Breast epithelium (tissue), 4 donors: ENCODE results near the gene MACROD1. TPM values are rescaled to one million over a fixed set of nuclear protein-coding genes. Genes with fewer than 3 reads are reported as not detected.
"Not testable (repeated sequence)": the region's sequence is repeated elsewhere in the genome, so short reads cannot be mapped to it uniquely, and the experiment has no call there.

Experiments used
- DNase-seq, 2 donors: peaks; one replicate each; pipeline ENCODE4 v3.0.0-alpha.2; 2019; ENCODE audit warnings: low spot score in 2 of 2
- H3K27ac ChIP-seq, 2 donors: fragments of 200-600 bp; sonication (generic) in 1 of 2; one replicate each; pipeline ENCODE4 v1.5.1; 2016 to 2019; ENCODE audit warnings: mild to moderate bottlenecking in 1 of 2
- H3K27me3 ChIP-seq, 2 donors: fragments of 200-600 bp; sonication (generic) in 1 of 2; one replicate each; pipeline versions ENCODE4 v1.5.1 to v1.6.0; 2017 to 2019; ENCODE audit warnings: control low read depth in 1 of 2, mild to moderate bottlenecking in 1 of 2
- H3K36me3 ChIP-seq: fragments of 200-600 bp; one replicate; pipeline ENCODE4 v1.5.1; 2019
- H3K4me1 ChIP-seq, 2 donors: fragments of 200-600 bp; sonication (generic); one replicate each; pipeline ENCODE4 v1.5.1; 2016 to 2019; ENCODE audit warnings: control low read depth in 1 of 2
- H3K4me3 ChIP-seq, 3 donors: fragments of 200-600 bp; sonication (generic); 1 replicate in 2 of 3; 2 replicates in 1 of 3; pipeline ENCODE4 v1.5.1; 2016 to 2019; ENCODE audit warnings: mild to moderate bottlenecking in 3 of 3, moderate library complexity in 2 of 3
- H3K9me3 ChIP-seq, 2 donors: fragments of 200-600 bp; sonication (generic) in 1 of 2; one replicate each; pipeline ENCODE4 v1.5.1; 2016 to 2019; ENCODE audit warnings: control low read depth in 1 of 2
- CTCF ChIP-seq, 3 donors: fragments of 450-650 bp; IDR thresholded peaks; one replicate each; pipeline ENCODE4 v1.5.1; 2016 to 2017; ENCODE audit warnings: antibody characterized with exemption in 3 of 3, mild to moderate bottlenecking in 3 of 3, moderate library complexity in 3 of 3
- POLR2A ChIP-seq: fragments of 450-650 bp; IDR thresholded peaks from one replicate; pipeline ENCODE4 v1.6.1; 2016; ENCODE audit warnings: antibody characterized with exemption, mild to moderate bottlenecking, moderate library complexity
- POLR2AphosphoS5 ChIP-seq, 3 donors: sonication (generic); formaldehyde crosslinking; IDR thresholded peaks; one replicate each; pipeline ENCODE4 v1.6.1; 2017; ENCODE audit warnings: antibody characterized with exemption in 3 of 3
- intact Hi-C: fragments of 100-400 bp; cut with DNase I; formaldehyde crosslinking; loops from one replicate; pipeline ENCODE4 v1.15.1; 2023; ENCODE audit warnings: low total_unique reads
- total RNA-seq, 3 donors: library from RNA; depleted of rRNA; stranded (reverse); fragments of >200 nt; gene quantifications; one replicate each; pipeline ENCODE4 v1.1.0, GENCODE V29; 2016

Gene MACROD1
- total RNA-seq, 3 donors from 2014 or later, result 19.7 to 113 (median 40.3) TPM

GRCh38 chr11:63969461-63969860 lies 196.5 kb downstream of the MACROD1 start:
- Histone ChIP-seq H3K4me3 (no peak overlapping the region), H3K36me3 (no peaks in the 10 kb centered on the region), H3K4me1 (no peaks in the 10 kb centered on the region), H3K27me3 (no peaks in the 10 kb centered on the region), H3K9me3 (no peaks in the 10 kb centered on the region), H3K27ac (no peak overlapping the region)
- TF ChIP-seq POLR2AphosphoS5 (IDR thresholded peaks at IDR 0.05), result no peak
- DNase-seq, result no peak
- intact Hi-C loops, result no loop called here

GRCh38 chr11:63966444-63966843 lies 199.5 kb downstream of the MACROD1 start:
- H3K4me1 ChIP-seq, result no peaks in the 10 kb centered on the region
- no peak for DNase-seq
- no peak overlapping the region for H3K27ac ChIP-seq
- H3K9me3 ChIP-seq, result no peaks in the 10 kb centered on the region
- H3K27me3 ChIP-seq, result no peaks in the 10 kb centered on the region
- no peaks in the 10 kb centered on the region for H3K36me3 ChIP-seq
- intact Hi-C loops, result no loop called here
- no peak for TF ChIP-seq CTCF (IDR thresholded peaks at IDR 0.05)
- TF ChIP-seq POLR2AphosphoS5 (IDR thresholded peaks at IDR 0.05), result no peak
- no peak for TF ChIP-seq POLR2A
- no peak overlapping the region for H3K4me3 ChIP-seq

- H3K4me1 ChIP-seq, result not testable (repeated sequence)
Measured at GRCh38 chr11:63963895-63964294, 202.0 kb downstream of the MACROD1 start.

GRCh38 chr11:63961608-63962412 lies 204.1 kb downstream of the MACROD1 start:
- peak in 1 of 2 donors; percentile 73 for DNase-seq
- no peaks in the 10 kb centered on the region for H3K36me3 ChIP-seq
- TF ChIP-seq POLR2A (no peak), POLR2AphosphoS5 (IDR thresholded peaks at IDR 0.05) (no peak), CTCF (IDR thresholded peaks at IDR 0.05) (no peak)
- no peaks in the 10 kb centered on the region for H3K4me1 ChIP-seq
- intact Hi-C loops, result no loop called here
- peak overlapping the region; percentile 9 to 13 for H3K27ac ChIP-seq
- H3K4me3 ChIP-seq, result no peak overlapping the region
- no peaks in the 10 kb centered on the region for H3K27me3 ChIP-seq
- no peaks in the 10 kb centered on the region for H3K9me3 ChIP-seq

More at GRCh38 chr11:63963895-63964294, 202.0 kb downstream of the MACROD1 start:
- intact Hi-C loops, H3K36me3 ChIP-seq, H3K9me3 ChIP-seq, H3K27ac ChIP-seq, DNase-seq, H3K27me3 ChIP-seq, H3K4me3 ChIP-seq: not testable (repeated sequence)

- Histone ChIP-seq H3K4me1 (no peaks in the 10 kb centered on the region), H3K36me3 (no peaks in the 10 kb centered on the region), H3K27me3 (no peaks in the 10 kb centered on the region), H3K9me3 (no peaks in the 10 kb centered on the region), H3K27ac (no peak overlapping the region), H3K4me3 (no peak overlapping the region)
- no peak for DNase-seq
- intact Hi-C loops, result loop anchor here (5.0 kb wide), 1 partner anchor 196 kb away; no protein-coding TSS in a partner anchor
- TF ChIP-seq POLR2A, result no peak
- no peak for TF ChIP-seq POLR2AphosphoS5 (IDR thresholded peaks at IDR 0.05)
- TF ChIP-seq CTCF (IDR thresholded peaks at IDR 0.05), result no peak
Measured at GRCh38 chr11:63958008-63958407, 207.9 kb downstream of the MACROD1 start.

GRCh38 chr11:63952570-63952969 lies 213.3 kb downstream of the MACROD1 start:
- H3K36me3 ChIP-seq, result no peaks in the 10 kb centered on the region
- H3K4me1 ChIP-seq, result no peaks in the 10 kb centered on the region
- H3K9me3 ChIP-seq, result no peaks in the 10 kb centered on the region
- peak overlapping the region; percentile 22 to 75 for H3K27ac ChIP-seq
- H3K27me3 ChIP-seq, result no peaks in the 10 kb centered on the region
- no peak for DNase-seq
- intact Hi-C loops, result no loop called here
- no peak for TF ChIP-seq POLR2A
- no peak for TF ChIP-seq CTCF (IDR thresholded peaks at IDR 0.05)
- TF ChIP-seq POLR2AphosphoS5 (IDR thresholded peaks at IDR 0.05), result no peak
- peak overlapping the region in 1 of 3 donors; percentile 31 for H3K4me3 ChIP-seq
